GM20000 (cell line): ENCODE results near the gene CUL5.
"Not testable (repeated sequence)": the region's sequence is repeated elsewhere in the genome, so short reads cannot be mapped to it uniquely, and the experiment has no call there.

Experiments
- DNase-seq: peaks from one replicate; pipeline ENCODE4 v3.0.0; 2012; ENCODE audit warnings: low spot score
- TF ChIP-seq, protein P1 (sequence below): IDR thresholded peaks from 2 replicates; pipeline ENCODE4 v1.5.1; 2012; ENCODE audit warnings: mild to moderate bottlenecking, control low read depth; ENCODE audit errors: extremely low read depth, missing control alignments

Gene CUL5

DNA sequence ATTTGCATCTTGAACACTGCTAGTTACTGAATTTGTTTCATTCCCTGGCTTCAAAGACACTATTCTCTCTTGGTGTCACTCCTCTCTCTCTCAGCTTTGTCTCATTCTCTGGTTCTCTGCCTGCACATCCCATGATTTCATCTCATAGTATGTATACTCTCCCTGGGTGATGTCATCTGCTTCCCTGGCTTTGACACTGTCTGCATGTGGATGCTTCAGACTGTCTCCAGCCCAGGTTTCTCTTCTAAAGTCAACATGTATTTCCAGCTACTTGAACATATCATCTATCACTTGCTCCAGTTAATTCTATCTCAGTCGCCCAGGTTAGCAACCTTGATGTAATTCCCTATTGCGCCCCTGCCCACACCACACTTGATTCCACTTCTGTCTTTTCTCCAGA, 103.4 kb downstream of the CUL5 start:
- TF ChIP-seq, protein P1, sequence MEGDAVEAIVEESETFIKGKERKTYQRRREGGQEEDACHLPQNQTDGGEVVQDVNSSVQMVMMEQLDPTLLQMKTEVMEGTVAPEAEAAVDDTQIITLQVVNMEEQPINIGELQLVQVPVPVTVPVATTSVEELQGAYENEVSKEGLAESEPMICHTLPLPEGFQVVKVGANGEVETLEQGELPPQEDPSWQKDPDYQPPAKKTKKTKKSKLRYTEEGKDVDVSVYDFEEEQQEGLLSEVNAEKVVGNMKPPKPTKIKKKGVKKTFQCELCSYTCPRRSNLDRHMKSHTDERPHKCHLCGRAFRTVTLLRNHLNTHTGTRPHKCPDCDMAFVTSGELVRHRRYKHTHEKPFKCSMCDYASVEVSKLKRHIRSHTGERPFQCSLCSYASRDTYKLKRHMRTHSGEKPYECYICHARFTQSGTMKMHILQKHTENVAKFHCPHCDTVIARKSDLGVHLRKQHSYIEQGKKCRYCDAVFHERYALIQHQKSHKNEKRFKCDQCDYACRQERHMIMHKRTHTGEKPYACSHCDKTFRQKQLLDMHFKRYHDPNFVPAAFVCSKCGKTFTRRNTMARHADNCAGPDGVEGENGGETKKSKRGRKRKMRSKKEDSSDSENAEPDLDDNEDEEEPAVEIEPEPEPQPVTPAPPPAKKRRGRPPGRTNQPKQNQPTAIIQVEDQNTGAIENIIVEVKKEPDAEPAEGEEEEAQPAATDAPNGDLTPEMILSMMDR = no peak

DNA sequence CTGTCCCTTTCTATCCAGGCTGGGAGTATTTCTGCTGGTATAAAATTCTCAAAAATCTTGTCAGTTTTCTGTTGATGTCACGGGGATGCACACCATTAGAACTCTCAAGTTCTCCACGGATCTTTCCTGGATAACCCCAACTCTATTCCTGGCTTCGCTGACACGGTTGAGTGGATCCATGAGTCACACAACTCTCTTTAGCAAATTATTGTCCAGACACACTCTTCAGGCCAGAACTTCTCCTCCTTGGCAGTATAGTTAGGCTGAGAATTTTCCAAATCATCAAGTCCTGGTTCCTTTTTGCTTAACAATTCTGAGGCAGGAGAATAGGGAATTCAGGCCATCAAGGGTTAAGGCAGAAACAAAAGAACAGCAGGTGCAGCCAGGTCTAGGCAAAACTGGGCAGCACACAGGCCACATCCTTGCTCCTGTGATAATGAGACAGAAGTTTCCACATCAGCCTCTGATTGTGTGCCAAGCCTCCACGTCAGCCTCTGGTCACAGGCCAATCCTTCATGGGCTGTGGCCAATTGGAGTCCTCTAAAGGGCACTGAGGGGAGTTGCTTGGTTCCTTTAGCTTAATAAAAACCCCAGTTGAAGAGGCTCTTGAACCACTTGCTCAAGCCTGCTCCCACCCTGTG, 106.9 kb downstream of the CUL5 start:
- no peak for DNase-seq
- TF ChIP-seq, protein P1 = no peak

More for the DNA sequence above, 103.4 kb downstream of the CUL5 start:
- DNase-seq = no peak

DNA sequence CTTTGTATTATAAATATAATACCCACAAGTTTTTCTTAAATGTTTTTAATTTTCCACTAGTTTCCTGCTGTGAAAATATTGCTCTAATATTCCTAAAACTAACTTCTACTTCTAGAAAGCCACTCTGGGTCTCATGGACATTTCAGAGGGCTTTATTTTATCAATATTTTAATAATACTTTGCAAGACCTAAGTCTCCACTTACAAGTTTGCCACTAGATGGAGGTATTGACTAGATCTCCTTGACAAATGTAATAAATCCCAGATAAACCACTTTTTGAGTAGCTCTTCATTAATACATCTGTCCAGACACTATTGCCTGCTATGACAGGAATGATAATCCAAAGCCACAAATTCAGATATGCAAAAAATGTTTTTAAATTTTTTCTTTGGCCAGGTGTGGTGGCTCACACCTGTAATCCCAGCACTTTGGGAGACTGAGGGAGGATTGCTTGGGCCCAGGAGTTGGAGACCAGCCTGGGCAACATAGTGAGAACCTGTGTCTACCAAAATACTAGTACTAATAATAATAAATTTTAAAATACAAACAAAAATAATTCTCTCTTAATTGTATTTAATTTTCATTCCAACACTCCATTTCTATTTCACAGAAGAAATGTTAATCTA, 109.2 kb downstream of the CUL5 start:
- peak; percentile 48 for DNase-seq

DNA sequence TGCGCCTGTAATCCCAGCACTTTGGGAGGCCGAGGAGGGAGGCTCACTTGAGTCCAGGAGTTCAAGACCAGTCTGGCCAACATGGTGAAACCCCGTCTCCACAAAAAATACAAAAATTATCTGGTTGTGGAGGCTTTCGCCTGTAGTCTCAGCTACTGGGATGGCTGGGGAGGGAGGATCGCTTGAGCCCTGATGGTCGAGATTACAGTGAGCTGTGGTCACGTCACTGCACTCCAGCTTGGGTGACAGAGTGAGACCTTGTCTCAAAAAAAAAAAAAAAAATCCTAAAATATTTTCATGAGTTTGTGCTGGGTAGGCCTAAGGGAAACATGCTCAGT, 112.2 kb downstream of the CUL5 start:
- DNase-seq = not testable (repeated sequence)

More for the DNA sequence above, 109.2 kb downstream of the CUL5 start:
- TF ChIP-seq, protein P1 = no peak

- DNase-seq = peak; percentile 93
- TF ChIP-seq, protein P1 = no peak
These were observed 112.8 kb downstream of the CUL5 start, which contains the start of gene ACAT1 for GRCh38 chr11:108121274-108122155. Gene ACAT1, plus strand, starts transcription at chr11:108121567. Its CDS starts 40 bp downstream, at chr11:108121607.

DNA sequence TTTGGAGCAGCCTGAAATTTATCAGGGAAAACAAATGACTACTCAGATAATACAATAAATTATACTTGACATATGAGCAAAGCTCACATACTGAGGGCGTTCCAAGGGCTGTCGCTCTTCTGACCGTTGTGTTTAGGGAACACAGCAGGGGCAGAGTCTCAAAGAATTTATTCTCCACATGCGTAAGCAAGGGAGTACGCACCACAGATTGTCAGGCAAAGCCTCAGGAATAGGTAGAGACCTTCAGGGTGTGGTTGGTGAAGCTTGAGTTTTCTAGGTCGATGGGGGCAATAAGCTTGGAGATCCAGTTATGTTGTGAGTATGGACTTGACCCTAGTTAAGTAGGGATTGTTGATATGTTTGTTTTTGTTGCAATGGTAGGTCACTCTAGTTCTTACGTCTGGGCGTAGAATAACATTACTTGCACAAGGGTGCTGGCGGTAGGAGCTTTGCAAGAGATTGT, 113.5 kb downstream of the CUL5 start:
- TF ChIP-seq, protein P1 = no peak
- DNase-seq = no peak

DNA sequence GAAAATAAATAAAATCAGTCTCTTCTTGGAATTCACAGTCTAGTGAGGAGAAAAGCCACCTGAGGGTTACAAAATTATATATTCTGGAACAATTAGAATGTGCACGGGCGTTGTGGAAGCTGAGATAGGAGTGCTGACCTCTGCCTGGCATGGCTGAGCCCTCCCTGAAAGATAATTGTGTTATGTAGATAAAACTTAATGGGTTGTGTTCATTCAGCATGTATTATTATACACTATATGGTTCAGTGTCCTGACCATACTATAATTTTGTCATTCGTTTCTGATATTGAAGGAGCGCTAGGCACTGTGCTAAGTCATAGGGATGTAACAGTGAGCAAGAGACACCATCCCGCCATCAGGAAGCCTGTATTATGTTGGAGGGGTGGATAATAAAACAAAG, 116.4 kb downstream of the CUL5 start:
- no peak for DNase-seq
- TF ChIP-seq, protein P1 = no peak
